ENCODE data around the gene ACCS.

The ACCS gene

GRCh38 chr11:44057340-44057739 is 8.7 kb upstream of the ACCS start:
- TF ChIP-seq TAF1 (IDR thresholded peaks at IDR 0.05; ENCODE audit: borderline replicate concordance, insufficient read depth, low read length) (no peak), REST (IDR thresholded peaks at IDR 0.05; ENCODE audit: insufficient read depth in 1 of 2, low read depth in 2 of 2, low read length in 2 of 2) (no peak), POLR2AphosphoS5 (IDR thresholded peaks at IDR 0.05; ENCODE audit: low read depth, low read length) (no peak), SIN3A (IDR thresholded peaks at IDR 0.05; ENCODE audit: borderline replicate concordance, insufficient read depth, low read length) (no peak)

GRCh38 chr11:44058275-44058674 is 7.8 kb upstream of the ACCS start:
- TF ChIP-seq SIN3A (IDR thresholded peaks at IDR 0.05; ENCODE audit: borderline replicate concordance, insufficient read depth, low read length) (no peak), TAF1 (IDR thresholded peaks at IDR 0.05; ENCODE audit: borderline replicate concordance, insufficient read depth, low read length) (no peak), POLR2AphosphoS5 (IDR thresholded peaks at IDR 0.05; ENCODE audit: low read depth, low read length) (no peak), FOXP2 (optimal IDR thresholded peaks at IDR 0.05; ENCODE audit: borderline replicate concordance, extremely low read depth, extremely low read length, insufficient read depth) (no peak), REST (IDR thresholded peaks at IDR 0.05; ENCODE audit: insufficient read depth in 1 of 2, low read depth in 2 of 2, low read length in 2 of 2) (no peak)

- TF ChIP-seq REST (IDR thresholded peaks at IDR 0.05; ENCODE audit: insufficient read depth in 1 of 2, low read depth in 2 of 2, low read length in 2 of 2) (no peak), SIN3A (IDR thresholded peaks at IDR 0.05; ENCODE audit: borderline replicate concordance, insufficient read depth, low read length) (no peak), POLR2AphosphoS5 (IDR thresholded peaks at IDR 0.05; ENCODE audit: low read depth, low read length) (no peak), TAF1 (IDR thresholded peaks at IDR 0.05; ENCODE audit: borderline replicate concordance, insufficient read depth, low read length) (no peak), FOXP2 (optimal IDR thresholded peaks at IDR 0.05; ENCODE audit: borderline replicate concordance, extremely low read depth, extremely low read length, insufficient read depth) (no peak)
Observed at GRCh38 chr11:44065161-44065661, 859 bp upstream of the ACCS start.

GRCh38 chr11:44066732-44067141 is 667 bp downstream of the ACCS start:
- TF ChIP-seq POLR2AphosphoS5 (IDR thresholded peaks at IDR 0.05; ENCODE audit: low read depth, low read length) (no peak), FOXP2 (optimal IDR thresholded peaks at IDR 0.05; ENCODE audit: borderline replicate concordance, extremely low read depth, extremely low read length, insufficient read depth) (no peak), SIN3A (IDR thresholded peaks at IDR 0.05; ENCODE audit: borderline replicate concordance, insufficient read depth, low read length) (no peak), TAF1 (IDR thresholded peaks at IDR 0.05; ENCODE audit: borderline replicate concordance, insufficient read depth, low read length) (no peak), REST (IDR thresholded peaks at IDR 0.05; ENCODE audit: insufficient read depth in 1 of 2, low read depth in 2 of 2, low read length in 2 of 2) (no peak)

- TF ChIP-seq TAF1 (IDR thresholded peaks at IDR 0.05; ENCODE audit: borderline replicate concordance, insufficient read depth, low read length) (no peak), REST (IDR thresholded peaks at IDR 0.05; ENCODE audit: insufficient read depth in 1 of 2, low read depth in 2 of 2, low read length in 2 of 2) (no peak), POLR2AphosphoS5 (IDR thresholded peaks at IDR 0.05; ENCODE audit: low read depth, low read length) (no peak), FOXP2 (optimal IDR thresholded peaks at IDR 0.05; ENCODE audit: borderline replicate concordance, extremely low read depth, extremely low read length, insufficient read depth) (no peak), SIN3A (IDR thresholded peaks at IDR 0.05; ENCODE audit: borderline replicate concordance, insufficient read depth, low read length) (no peak)
Observed at GRCh38 chr11:44067266-44067665, 1.2 kb downstream of the ACCS start.
